SJSA1 (cell line): ENCODE data around the gene MUL1. TPM values are rescaled to one million over a fixed set of nuclear protein-coding genes. Genes with fewer than 3 reads are reported as not detected.

Source experiments
- DNase-seq, 2 experiments: peaks; one replicate each; pipeline ENCODE4 v3.0.0-alpha.2; 2015 to 2020; ENCODE audit warnings: low spot score in 2 of 2, low read depth in 1 of 2
- H3K27ac ChIP-seq: fragments of 250-450 bp; sonication (Bioruptor Pico); 2 replicates; pipeline ENCODE4 v1.5.1; 2020; ENCODE audit warnings: mild to moderate bottlenecking, moderate library complexity
- H3K27me3 ChIP-seq: fragments of 250-450 bp; sonication (Bioruptor Pico); replicated peaks from 2 replicates; pipeline ENCODE4 v1.5.1; 2020; ENCODE audit warnings: mild to moderate bottlenecking, moderate library complexity
- H3K36me3 ChIP-seq: fragments of 250-450 bp; sonication (Bioruptor Pico); 2 replicates; pipeline ENCODE4 v1.5.1; 2020; ENCODE audit warnings: mild to moderate bottlenecking
- H3K4me1 ChIP-seq: fragments of 250-450 bp; sonication (Bioruptor Pico); replicated peaks from 2 replicates; pipeline ENCODE4 v1.6.1; 2021; ENCODE audit warnings: mild to moderate bottlenecking
- H3K4me3 ChIP-seq: fragments of 250-450 bp; sonication (Bioruptor Pico); 2 replicates; pipeline ENCODE4 v1.5.1; 2020; ENCODE audit warnings: mild to moderate bottlenecking
- H3K9me3 ChIP-seq: fragments of 250-450 bp; sonication (Bioruptor Pico); replicated peaks from 2 replicates; pipeline ENCODE4 v1.5.1; 2020; ENCODE audit warnings: mild to moderate bottlenecking
- total RNA-seq: library from RNA; depleted of rRNA; stranded (reverse); fragments of >200 nt; shearing (Covaris generic); gene quantifications from 2 replicates; pipeline ENCODE4 v1.2.3, GENCODE V29; 2014; rRNA removed

The MUL1 gene, protein sequence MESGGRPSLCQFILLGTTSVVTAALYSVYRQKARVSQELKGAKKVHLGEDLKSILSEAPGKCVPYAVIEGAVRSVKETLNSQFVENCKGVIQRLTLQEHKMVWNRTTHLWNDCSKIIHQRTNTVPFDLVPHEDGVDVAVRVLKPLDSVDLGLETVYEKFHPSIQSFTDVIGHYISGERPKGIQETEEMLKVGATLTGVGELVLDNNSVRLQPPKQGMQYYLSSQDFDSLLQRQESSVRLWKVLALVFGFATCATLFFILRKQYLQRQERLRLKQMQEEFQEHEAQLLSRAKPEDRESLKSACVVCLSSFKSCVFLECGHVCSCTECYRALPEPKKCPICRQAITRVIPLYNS
- 25.4 and 42.2 TPM in 2 replicates for total RNA-seq

DNA sequence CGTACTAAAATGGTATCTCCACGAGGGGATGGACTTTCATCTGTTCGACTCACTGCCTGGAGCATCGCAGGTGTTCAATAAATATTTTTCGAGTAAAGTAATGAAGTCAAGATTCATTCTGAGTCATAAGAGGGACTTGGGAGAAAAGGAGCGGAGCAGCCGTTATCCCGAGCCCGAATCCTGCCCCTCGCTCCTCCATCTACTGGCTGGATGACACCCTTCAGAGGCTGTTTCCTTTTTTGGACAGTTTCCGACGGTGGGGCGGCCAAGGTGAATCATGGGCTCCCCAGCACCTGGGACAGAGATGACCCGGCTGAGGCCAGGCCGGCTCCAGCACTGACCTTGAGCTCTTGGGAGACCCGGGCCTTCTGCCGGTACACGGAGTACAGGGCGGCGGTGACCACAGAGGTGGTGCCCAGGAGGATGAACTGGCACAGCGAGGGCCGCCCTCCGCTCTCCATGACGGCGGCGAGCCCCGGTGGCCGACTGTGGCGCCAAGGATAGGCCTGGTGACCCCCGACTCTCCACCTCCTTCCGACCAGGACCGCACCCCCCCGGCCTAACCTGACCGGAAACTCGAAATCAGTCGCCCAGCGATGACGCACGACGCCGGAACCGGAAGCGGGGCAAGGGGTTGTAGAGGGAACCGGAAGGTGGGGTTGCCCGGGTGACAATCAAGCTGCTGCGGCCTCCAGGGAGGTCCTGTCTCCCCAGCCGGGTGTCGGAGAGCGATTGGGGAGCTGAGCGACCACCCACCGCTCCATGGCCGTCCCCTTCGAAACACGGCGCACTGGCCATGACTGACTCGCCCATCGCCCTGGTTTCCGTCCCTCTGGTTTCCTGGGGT, at the start of gene MUL1:
TSS of gene MUL1 (minus strand) at position 588 of the 847 bp plus-strand sequence. CDS start at position 461, 127 bp downstream.
- peak within 1 kb of the TSS; percentile 67 for H3K27ac ChIP-seq
- peaks cover 36% of the 10 kb centered on the region for H3K36me3 ChIP-seq
- DNase-seq = peak; percentile 90 to 97
- H3K27me3 ChIP-seq = peaks cover 3% of the 10 kb centered on the region; the same call in 1 of the 2 replicates
- no peaks in the 10 kb centered on the region; the same call in 1 of the 2 replicates for H3K4me1 ChIP-seq
- no peaks in the 10 kb centered on the region; the same call in 1 of the 2 replicates for H3K9me3 ChIP-seq
- peak within 1 kb of the TSS; percentile 87 for H3K4me3 ChIP-seq

DNA sequence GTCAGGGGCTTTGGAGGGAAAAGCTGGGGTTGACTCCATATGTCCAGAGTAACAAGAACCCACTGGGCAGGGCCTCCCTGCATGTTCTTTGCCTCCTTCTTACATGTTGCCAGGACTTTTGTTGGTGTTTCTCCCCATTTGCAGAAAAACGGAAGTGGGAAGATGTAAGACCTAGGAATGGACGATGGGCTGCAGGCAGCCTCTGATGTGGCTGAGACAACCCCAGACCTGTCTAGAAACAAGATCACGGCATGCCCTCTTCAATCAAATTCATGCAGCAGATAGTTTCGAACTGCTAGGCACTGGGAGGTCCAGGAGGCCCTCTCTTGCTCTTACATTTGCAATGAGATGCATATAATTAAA, 47.8 kb upstream of the MUL1 start:
- Histone ChIP-seq H3K4me3 (no peak overlapping the region), H3K4me1 (peaks cover 11% of the 10 kb centered on the region), H3K9me3 (no peaks in the 10 kb centered on the region; the same call in 1 of the 2 replicates), H3K36me3 (no peaks in the 10 kb centered on the region), H3K27ac (no peak overlapping the region), H3K27me3 (peaks cover 89% of the 10 kb centered on the region)
- no peak for DNase-seq

DNA sequence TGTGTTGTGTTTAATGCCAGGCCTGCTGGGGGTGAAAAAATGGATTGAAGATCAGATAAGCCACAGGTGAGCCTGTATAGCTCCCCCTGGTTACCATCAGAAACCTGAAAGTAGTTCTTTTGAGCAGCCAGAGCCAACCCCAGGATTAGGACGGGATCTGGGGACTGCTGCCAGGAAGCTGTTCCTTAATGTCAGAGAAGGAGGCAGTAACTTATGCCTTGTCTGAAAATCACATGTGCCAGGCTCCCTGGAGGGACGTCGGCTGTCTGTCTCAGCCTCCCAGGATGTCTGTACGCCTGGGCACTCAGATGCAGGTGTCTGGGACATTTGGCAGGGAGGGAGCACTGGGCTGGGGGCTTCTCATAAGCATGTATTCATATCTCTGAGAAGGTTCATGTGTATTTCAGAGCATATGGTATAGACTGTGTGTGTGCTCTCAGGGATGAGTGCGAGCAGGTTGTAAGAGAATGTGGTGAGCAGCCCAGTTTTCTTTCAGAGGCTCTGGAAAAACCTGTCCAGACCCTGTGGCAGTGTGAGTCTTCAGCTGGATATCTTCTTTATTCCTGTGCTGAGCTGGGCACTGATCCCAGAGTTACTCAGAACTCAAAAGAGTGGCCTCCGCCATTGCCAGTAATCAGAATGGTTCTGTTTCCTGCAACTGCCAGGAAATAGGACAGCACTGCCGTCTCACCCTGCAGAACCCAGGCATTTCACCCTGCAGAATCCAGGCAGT, 47.2 kb upstream of the MUL1 start:
- Histone ChIP-seq H3K9me3 (no peaks in the 10 kb centered on the region; the same call in 1 of the 2 replicates), H3K4me1 (peaks cover 11% of the 10 kb centered on the region), H3K27ac (no peak overlapping the region), H3K27me3 (peaks cover 88% of the 10 kb centered on the region), H3K4me3 (no peak overlapping the region), H3K36me3 (no peaks in the 10 kb centered on the region)
- DNase-seq = no peak

DNA sequence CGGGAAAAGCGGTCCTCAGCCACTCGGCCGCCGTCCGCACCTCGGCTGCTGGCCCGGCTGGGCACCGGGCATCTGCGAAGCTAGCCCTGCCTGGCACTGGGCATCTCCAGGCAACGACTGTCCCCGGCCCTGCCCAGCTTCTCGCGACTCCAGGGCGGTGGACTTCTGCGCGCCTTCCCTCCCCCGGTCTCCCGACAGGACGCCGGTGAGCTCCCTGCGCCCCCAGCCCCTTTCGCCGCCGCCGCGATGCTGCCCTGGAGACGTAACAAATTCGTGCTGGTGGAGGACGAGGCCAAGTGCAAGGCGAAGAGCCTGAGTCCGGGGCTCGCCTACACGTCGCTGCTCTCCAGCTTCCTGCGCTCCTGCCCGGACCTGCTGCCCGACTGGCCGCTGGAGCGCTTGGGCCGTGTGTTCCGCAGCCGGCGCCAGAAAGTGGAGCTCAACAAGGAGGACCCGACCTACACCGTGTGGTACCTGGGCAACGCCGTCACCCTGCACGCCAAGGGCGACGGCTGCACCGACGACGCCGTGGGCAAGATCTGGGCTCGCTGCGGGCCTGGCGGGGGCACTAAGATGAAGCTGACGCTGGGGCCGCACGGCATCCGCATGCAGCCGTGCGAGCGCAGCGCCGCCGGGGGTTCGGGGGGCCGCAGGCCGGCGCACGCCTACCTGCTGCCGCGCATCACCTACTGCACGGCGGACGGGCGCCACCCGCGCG, 44.9 kb upstream of the MUL1 start:
- Histone ChIP-seq H3K27me3 (peaks cover 78% of the 10 kb centered on the region), H3K9me3 (no peaks in the 10 kb centered on the region; the same call in 1 of the 2 replicates), H3K36me3 (no peaks in the 10 kb centered on the region), H3K4me3 (no peak overlapping the region), H3K4me1 (peaks cover 11% of the 10 kb centered on the region), H3K27ac (no peak overlapping the region)
- DNase-seq = no peak

DNA sequence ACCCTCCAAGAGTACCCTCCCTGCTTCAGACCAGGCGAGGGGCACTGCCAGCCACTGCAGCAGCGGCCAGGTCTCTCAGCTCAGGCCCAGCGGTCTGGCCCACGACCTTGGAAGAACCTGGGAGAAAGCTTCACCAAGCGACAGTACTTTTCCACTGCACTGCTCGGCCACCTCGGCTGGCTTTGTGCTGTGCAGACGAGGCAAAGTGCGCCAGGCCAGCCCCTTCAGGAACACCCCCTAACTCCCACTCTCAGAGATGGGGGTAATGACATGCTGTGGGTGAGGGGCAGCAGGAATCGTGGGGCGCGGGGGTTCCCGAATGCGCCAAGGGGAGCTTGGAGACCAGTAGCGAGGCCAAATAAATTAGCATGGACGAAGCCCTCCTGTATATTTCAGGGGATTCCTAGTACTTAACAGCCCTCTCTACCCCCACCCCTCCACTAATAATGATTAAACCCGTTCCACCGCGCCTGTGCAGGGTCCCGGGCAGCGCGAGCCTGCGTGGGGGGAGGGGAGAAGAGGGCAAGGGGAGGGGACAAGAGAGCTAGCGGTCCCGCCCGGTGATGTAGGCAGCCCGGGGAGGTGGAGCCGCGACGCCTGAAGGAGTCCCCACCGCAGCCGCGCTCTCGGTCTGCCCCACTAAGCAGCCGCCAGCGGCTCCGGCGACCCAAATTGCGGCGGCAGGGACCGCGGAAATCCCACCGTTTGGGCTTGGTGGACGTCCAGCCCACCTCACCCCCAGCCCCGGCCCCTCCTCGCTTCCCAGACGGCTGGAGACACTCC, 44.2 kb upstream of the MUL1 start, which contains the start of gene FAM43B:
TSS of gene FAM43B (plus strand) at position 629 of the 783 bp plus-strand sequence. CDS start 401 bp downstream, outside the sequence.
- no peak within 1 kb of the TSS for H3K27ac ChIP-seq
- H3K4me3 ChIP-seq = no peak within 1 kb of the TSS
- no peak for DNase-seq
- no peaks in the 10 kb centered on the region for H3K36me3 ChIP-seq
- H3K9me3 ChIP-seq = no peaks in the 10 kb centered on the region; the same call in 1 of the 2 replicates
- peaks cover 72% of the 10 kb centered on the region for H3K27me3 ChIP-seq
- H3K4me1 ChIP-seq = peaks cover 11% of the 10 kb centered on the region

DNA sequence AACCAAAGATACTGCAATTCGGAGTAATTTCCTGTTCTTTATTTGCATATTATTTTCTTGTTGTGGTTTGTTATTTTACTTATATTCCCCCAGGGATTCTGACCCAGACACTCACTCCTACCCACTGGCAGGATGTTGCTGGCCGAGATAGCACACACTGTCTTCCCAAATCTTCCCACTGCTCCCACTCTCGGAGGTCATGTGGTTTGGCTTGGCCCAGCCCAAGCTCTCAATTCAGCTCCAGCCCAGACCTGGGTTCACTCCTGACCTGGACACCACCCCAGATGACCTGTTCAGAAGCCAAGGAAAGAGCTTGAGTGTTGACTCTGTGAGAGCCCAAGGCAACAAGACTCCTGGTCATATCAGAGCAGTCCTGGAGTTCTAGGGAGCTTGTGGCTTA, 43.2 kb upstream of the MUL1 start:
- no peaks in the 10 kb centered on the region; the same call in 1 of the 2 replicates for H3K9me3 ChIP-seq
- no peaks in the 10 kb centered on the region for H3K36me3 ChIP-seq
- H3K27ac ChIP-seq = no peak overlapping the region
- no peak overlapping the region for H3K4me3 ChIP-seq
- H3K4me1 ChIP-seq = peaks cover 11% of the 10 kb centered on the region
- H3K27me3 ChIP-seq = peaks cover 68% of the 10 kb centered on the region
- no peak for DNase-seq

DNA sequence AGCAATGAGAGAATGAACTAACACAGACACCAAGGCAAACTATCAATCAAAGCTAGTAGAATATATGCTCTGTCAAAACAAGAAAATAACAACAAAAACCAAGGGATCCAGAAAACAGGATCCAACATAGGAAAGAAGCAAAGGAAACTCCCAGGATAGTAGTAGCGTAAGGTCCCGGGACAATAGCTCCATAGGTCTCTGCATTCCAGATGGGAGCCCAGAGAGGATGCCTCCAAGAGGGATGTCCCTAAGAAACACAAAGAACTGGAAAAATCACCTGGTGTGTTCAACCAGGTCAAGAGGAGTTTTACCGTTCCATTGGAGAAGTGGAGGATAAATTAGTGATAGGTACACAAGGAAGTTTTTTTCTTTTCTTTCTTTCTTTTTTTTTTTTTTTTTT, 38.7 kb upstream of the MUL1 start:
- Histone ChIP-seq H3K9me3 (no peaks in the 10 kb centered on the region), H3K4me3 (no peak overlapping the region)
- DNase-seq = no peak

DNA sequence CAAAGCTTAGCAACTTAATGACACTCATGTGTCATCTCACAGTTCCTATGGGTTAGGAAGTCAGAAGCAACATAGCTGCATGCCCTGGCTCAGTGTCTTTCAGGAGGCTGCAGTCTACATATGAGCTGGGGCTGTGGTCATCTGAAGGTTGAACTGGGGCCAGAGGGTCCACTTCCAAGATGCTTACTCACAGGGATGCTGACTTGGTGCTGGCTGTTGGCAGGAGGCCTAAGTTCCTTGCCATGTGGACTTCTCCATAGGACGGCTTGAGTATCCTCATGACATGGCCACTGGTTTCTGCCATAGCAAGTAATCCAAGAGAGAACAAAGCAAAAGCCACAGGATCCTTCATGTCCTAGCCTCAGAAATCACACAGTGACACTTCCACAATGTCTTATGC, 32.3 kb upstream of the MUL1 start:
- Histone ChIP-seq H3K9me3 (no peaks in the 10 kb centered on the region), H3K4me1 (no peaks in the 10 kb centered on the region), H3K4me3 (no peak overlapping the region), H3K36me3 (no peaks in the 10 kb centered on the region), H3K27ac (no peak overlapping the region), H3K27me3 (peaks cover 38% of the 10 kb centered on the region)
- DNase-seq = no peak

More for the DNA sequence above, 38.7 kb upstream of the MUL1 start:
- Histone ChIP-seq H3K27me3 (peaks cover 52% of the 10 kb centered on the region), H3K36me3 (no peaks in the 10 kb centered on the region), H3K27ac (no peak overlapping the region), H3K4me1 (no peaks in the 10 kb centered on the region)

DNA sequence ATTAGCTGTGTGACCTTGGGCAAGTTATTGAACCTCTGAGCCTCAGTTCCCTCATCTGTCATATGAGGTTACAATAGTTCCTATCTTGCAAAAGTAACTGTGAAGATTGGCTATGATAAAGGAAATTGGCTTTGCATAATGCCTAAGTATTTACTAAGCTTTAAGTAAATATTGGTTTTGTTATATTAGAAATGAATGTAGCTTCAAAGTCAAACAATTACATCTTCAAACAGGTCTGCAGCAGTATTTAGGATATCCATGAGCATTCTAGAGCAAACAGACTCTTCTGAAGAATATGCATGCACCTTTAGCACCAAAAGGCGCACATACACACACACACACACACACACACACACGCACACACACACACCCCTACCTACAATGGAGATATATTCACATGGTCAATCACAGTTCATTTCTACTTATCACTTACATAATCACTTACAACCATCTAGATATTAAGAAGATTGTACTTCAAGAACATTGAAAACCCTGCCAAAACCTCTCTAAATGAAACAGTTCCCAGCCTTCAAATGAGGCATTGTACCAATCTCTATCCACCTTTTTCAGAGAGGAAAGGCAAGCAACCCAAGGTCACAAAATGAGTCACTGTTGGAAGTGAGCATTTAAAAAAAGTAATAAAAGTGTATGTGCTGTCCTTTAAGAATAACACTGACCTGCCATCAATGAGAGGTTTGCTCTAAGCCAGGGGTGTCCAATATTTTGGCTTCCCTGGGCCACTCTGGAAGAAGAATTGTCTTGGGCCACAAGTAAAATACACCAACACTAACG, 31.0 kb upstream of the MUL1 start:
- DNase-seq = no peak
- no peaks in the 10 kb centered on the region for H3K4me1 ChIP-seq
- H3K27me3 ChIP-seq = peaks cover 39% of the 10 kb centered on the region
- no peak overlapping the region for H3K4me3 ChIP-seq
- H3K9me3 ChIP-seq = no peaks in the 10 kb centered on the region
- H3K27ac ChIP-seq = no peak overlapping the region
- H3K36me3 ChIP-seq = no peaks in the 10 kb centered on the region

DNA sequence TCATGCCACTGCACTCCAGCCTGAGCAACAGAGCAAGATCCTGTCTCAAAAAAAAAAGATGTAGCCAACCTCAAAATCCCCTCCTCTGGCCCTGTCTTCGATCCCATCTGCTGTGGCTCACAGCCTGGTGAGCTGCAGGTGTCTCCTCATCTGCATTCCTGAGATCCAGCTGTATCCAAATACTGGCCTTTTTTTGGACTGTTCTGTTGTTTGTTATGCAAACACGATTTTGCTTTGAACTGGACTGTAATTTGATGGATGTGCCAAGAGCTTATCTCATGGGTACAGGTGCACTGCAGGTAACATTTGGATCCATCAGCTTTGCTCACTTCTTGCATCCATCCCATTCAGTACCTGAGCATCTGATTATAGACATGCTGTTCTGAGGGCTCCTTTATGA, 30.3 kb upstream of the MUL1 start:
- Histone ChIP-seq H3K9me3 (no peaks in the 10 kb centered on the region), H3K4me1 (no peaks in the 10 kb centered on the region), H3K36me3 (no peaks in the 10 kb centered on the region), H3K27me3 (peaks cover 32% of the 10 kb centered on the region), H3K4me3 (no peak overlapping the region), H3K27ac (no peak overlapping the region)
- no peak for DNase-seq

DNA sequence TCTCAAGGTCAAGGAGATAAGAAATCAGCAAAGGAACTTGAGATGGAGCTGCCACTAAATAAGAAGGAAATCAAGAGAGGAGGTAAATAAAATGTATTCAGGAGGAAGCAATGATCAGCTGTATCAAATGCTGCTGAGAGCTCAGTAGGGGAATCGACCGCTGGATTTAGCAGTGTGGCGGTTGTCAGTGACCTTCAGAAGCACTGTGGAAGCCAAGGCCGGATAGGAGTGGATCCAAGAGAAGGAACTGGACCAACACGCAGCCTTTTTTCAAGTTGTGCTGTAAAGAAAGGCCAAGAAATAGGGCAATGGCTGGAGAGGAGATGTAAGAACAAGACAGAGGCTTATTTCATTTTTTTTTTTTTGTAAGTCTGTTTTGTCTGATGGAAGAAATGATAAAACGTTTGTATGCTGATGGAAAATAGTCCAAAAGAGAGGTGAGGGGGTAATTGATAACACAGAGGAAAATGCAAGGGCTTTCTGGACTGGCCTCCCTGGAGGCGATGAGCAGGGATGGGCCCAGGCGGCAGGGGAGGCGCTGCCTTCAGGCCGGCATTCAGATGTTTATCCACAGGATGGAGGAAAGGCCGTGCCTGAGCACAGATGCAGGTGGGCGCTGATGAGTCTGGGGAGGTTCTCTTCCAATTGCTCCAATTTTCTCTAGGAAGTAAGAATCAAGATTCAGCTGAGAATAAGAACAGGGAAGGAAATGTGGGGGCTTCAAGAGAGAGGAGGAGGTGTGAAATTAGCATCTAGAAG, 26.9 kb upstream of the MUL1 start:
- no peak overlapping the region for H3K4me3 ChIP-seq
- H3K27me3 ChIP-seq = peaks cover 32% of the 10 kb centered on the region
- H3K36me3 ChIP-seq = no peaks in the 10 kb centered on the region
- DNase-seq = no peak
- H3K9me3 ChIP-seq = no peaks in the 10 kb centered on the region
- H3K4me1 ChIP-seq = no peaks in the 10 kb centered on the region
- no peak overlapping the region for H3K27ac ChIP-seq
